Fibroblast of skin of right biceps (primary cell): ENCODE measurements around the gene SP2.

Experiments
- DNase-seq: peaks from one replicate; pipeline ENCODE4 v3.0.0-alpha.2; 2013

Gene SP2

GRCh38 chr17:47895856-47896671 lies at the start of gene SP2:
Gene SP2 (plus strand): TSS chr17:47896236. CDS start chr17:47896287, 51 bp downstream.
- DNase-seq = peak; percentile 100

GRCh38 chr17:47846716-47847340 lies 49.2 kb upstream of the SP2 start:
- no peak for DNase-seq

- no peak for DNase-seq
Measured at GRCh38 chr17:47847341-47848197, 48.5 kb upstream of the SP2 start.

GRCh38 chr17:47848198-47848513 lies 47.9 kb upstream of the SP2 start:
- DNase-seq = no peak

- DNase-seq = no peak
Measured at GRCh38 chr17:47850373-47850691, 45.7 kb upstream of the SP2 start.

- DNase-seq = peak; percentile 59
Measured at GRCh38 chr17:47850692-47851573, 45.1 kb upstream of the SP2 start, which contains the start of gene SP6. Gene SP6 (minus strand): TSS chr17:47851163. CDS start chr17:47848429, 2,734 bp downstream.

GRCh38 chr17:47851764-47852112 lies 44.3 kb upstream of the SP2 start:
- DNase-seq = no peak

- no peak for DNase-seq
Measured at GRCh38 chr17:47852113-47852949, 43.7 kb upstream of the SP2 start.

GRCh38 chr17:47853616-47854015 lies 42.4 kb upstream of the SP2 start:
- DNase-seq = no peak

- no peak for DNase-seq
Measured at GRCh38 chr17:47855737-47856136, 40.3 kb upstream of the SP2 start.

GRCh38 chr17:47856830-47857229 lies 39.2 kb upstream of the SP2 start:
- DNase-seq = no peak

- DNase-seq = no peak
Measured at GRCh38 chr17:47857551-47858455, 38.2 kb upstream of the SP2 start.

- no peak for DNase-seq
Measured at GRCh38 chr17:47860386-47860785, 35.6 kb upstream of the SP2 start.

GRCh38 chr17:47862621-47863440 lies 33.2 kb upstream of the SP2 start:
- peak; percentile 90 for DNase-seq

GRCh38 chr17:47864791-47865216 lies 31.2 kb upstream of the SP2 start:
- no peak for DNase-seq

GRCh38 chr17:47866941-47867340 lies 29.1 kb upstream of the SP2 start:
- DNase-seq = no peak

- DNase-seq = no peak
Measured at GRCh38 chr17:47867813-47868533, 28.1 kb upstream of the SP2 start.

- DNase-seq = no peak
Measured at GRCh38 chr17:47869114-47869513, 26.9 kb upstream of the SP2 start.

- DNase-seq = no peak
Measured at GRCh38 chr17:47870056-47870455, 26.0 kb upstream of the SP2 start.
